ENCODE results near the gene CNTN3. TPM values are rescaled to one million over a fixed set of nuclear protein-coding genes. Genes with fewer than 3 reads are reported as not detected.

Gene CNTN3
- total and polyA plus RNA-seq, 9 donors, result 0.68 to 12.6 (median 2.2) TPM

DNA sequence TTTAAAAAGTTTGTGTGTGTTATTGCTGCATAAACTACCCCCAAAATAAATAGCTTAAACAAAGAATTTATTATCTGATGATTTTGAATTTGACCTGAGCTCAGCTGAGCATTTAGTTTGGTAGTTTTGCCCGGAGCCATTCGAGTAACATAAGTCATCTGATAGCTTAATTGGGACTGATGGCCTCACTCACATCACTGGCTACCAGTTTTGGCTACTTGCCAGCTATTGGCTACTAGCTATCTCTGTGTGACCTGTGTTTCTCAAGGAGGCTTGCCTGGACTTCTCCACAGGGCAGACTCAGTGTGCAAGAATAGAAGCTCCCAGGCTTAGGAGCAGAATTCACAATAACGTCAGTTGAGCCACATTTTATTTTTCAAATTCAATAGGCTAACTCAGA is 9.0 kb downstream of the CNTN3 start:
- H3K4me3 ChIP-seq, result no peak overlapping the region
- no peaks in the 10 kb centered on the region for H3K4me1 ChIP-seq (ENCODE audit: insufficient read depth)
- H3K27ac ChIP-seq, result no peak overlapping the region
- TF ChIP-seq POLR2A (IDR thresholded peaks at IDR 0.05) (no peak), EP300 (IDR thresholded peaks at IDR 0.05) (no peak)
- TF ChIP-seq, protein P1, sequence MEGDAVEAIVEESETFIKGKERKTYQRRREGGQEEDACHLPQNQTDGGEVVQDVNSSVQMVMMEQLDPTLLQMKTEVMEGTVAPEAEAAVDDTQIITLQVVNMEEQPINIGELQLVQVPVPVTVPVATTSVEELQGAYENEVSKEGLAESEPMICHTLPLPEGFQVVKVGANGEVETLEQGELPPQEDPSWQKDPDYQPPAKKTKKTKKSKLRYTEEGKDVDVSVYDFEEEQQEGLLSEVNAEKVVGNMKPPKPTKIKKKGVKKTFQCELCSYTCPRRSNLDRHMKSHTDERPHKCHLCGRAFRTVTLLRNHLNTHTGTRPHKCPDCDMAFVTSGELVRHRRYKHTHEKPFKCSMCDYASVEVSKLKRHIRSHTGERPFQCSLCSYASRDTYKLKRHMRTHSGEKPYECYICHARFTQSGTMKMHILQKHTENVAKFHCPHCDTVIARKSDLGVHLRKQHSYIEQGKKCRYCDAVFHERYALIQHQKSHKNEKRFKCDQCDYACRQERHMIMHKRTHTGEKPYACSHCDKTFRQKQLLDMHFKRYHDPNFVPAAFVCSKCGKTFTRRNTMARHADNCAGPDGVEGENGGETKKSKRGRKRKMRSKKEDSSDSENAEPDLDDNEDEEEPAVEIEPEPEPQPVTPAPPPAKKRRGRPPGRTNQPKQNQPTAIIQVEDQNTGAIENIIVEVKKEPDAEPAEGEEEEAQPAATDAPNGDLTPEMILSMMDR (IDR thresholded peaks at IDR 0.05), result no peak
- H3K9me3 ChIP-seq, result no peaks in the 10 kb centered on the region
- no peaks in the 10 kb centered on the region for H3K36me3 ChIP-seq
- H3K27me3 ChIP-seq, result no peaks in the 10 kb centered on the region
- intact Hi-C loops (cut with DNase I), result no loop called here
- 86 to 90% (median 86%) methylated on average over 3 of the region's 3 CpGs for WGBS, 3 donors
- DNase-seq, result no peak

DNA sequence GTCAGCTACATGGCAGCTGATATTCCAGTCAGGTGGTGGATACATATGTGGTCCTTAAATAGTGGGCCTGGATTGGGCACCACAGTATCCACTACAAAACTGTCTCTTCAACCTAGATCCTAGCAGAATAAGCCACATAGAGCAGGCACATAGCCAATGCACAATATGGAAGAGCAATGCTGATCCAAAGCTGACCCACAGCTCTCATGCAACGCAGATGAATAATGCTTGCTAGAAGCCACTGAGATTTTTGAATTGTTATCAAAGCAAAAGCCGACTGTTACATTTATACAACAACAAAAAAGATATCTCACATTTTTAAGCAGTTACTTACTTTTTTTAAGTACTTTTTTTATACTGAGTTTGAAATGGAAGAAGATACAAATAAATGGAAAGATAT is 11.2 kb downstream of the CNTN3 start:
- TF ChIP-seq, protein P1 (IDR thresholded peaks at IDR 0.05), result no peak
- TF ChIP-seq EP300 (IDR thresholded peaks at IDR 0.05), result no peak
- no peak for TF ChIP-seq POLR2A (IDR thresholded peaks at IDR 0.05)
- no peak overlapping the region for H3K27ac ChIP-seq
- no peaks in the 10 kb centered on the region for H3K4me1 ChIP-seq (ENCODE audit: insufficient read depth)
- H3K9me3 ChIP-seq, result no peaks in the 10 kb centered on the region
- intact Hi-C loops (cut with DNase I), result no loop called here
- no peaks in the 10 kb centered on the region for H3K27me3 ChIP-seq
- H3K36me3 ChIP-seq, result no peaks in the 10 kb centered on the region
- DNase-seq, result no peak
- no peak overlapping the region for H3K4me3 ChIP-seq
- 17 to 55% (median 20%) methylated on average over 2 of the region's 2 CpGs for WGBS, 3 donors

DNA sequence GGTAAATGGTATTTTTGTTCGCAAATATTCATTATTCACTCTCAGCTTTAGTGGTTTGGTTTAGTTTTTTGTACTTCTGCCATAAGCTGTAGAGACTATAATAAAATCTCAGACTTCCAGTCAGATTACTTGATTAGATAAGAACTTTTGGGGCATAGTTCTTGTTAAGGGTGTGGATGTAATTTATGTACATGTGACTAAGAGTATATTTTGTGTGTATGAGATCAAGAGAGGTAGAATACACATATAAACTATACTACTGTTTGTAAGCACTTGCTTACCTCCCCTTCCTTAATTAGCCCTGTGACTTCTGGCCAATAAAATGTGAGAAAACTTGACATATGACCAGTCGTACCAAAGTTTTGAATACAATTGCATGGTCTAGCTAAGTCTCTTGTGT is 12.0 kb downstream of the CNTN3 start:
- TF ChIP-seq, protein P1 (IDR thresholded peaks at IDR 0.05), result no peak
- TF ChIP-seq EP300 (IDR thresholded peaks at IDR 0.05) (no peak), POLR2A (IDR thresholded peaks at IDR 0.05) (no peak)
- intact Hi-C loops (cut with DNase I), result no loop called here
- 85 to 91% (median 90%) methylated on average over 2 of the region's 2 CpGs for WGBS, 3 donors
- no peaks in the 10 kb centered on the region for H3K27me3 ChIP-seq
- no peak overlapping the region for H3K27ac ChIP-seq
- H3K4me3 ChIP-seq, result no peak overlapping the region
- H3K9me3 ChIP-seq, result no peaks in the 10 kb centered on the region
- H3K4me1 ChIP-seq (ENCODE audit: insufficient read depth), result no peaks in the 10 kb centered on the region
- no peak for DNase-seq
- H3K36me3 ChIP-seq, result no peaks in the 10 kb centered on the region

DNA sequence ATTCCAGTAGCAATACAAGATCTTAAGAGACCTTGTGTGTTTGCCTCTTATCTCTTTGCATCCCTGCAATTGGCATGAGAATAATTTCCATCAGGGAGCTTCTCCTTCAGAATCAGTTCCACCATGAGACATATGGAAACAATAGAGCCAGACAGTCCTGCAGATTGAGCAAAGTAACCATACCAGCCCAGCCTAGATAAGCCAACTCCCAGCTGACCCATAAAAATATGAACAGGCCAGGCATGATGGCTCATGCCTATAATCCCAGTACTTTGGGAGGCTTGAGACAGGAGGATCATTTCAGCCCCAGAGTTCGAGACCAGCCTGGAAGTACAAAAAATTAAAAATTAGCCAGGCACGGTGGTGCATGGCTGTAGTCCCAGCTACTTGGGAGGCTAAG is 12.7 kb downstream of the CNTN3 start:
- H3K27ac ChIP-seq, result no peak overlapping the region
- no peaks in the 10 kb centered on the region for H3K9me3 ChIP-seq
- no peaks in the 10 kb centered on the region for H3K27me3 ChIP-seq
- no peak for TF ChIP-seq EP300 (IDR thresholded peaks at IDR 0.05)
- TF ChIP-seq, protein P1 (IDR thresholded peaks at IDR 0.05), result no peak
- TF ChIP-seq POLR2A (IDR thresholded peaks at IDR 0.05), result no peak
- no peak overlapping the region for H3K4me3 ChIP-seq
- intact Hi-C loops (cut with DNase I), result no loop called here
- H3K4me1 ChIP-seq (ENCODE audit: insufficient read depth), result no peaks in the 10 kb centered on the region
- H3K36me3 ChIP-seq, result no peaks in the 10 kb centered on the region
- DNase-seq, result no peak
- WGBS, 3 donors, result 88 to 100% (median 95%) methylated on average over 2 of the region's 2 CpGs

DNA sequence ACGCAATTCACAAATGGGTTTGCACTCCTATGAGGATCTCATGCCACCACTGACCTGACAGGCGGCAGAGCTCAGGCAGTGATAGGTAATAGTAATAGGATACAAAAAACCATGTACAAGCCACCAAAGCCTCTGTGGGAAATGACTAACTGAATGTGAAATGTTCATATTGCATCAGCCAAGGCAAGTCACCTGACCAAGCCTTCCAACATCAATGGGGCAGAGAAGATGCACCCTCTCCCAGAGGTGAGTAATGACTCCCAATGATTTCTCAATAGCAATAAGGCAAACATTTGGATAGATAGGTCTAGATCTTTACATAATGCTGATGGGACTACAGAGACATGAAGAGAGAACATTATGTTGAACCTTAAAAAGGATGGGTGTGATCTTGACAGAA is 14.9 kb downstream of the CNTN3 start:
- H3K27ac ChIP-seq, result no peak overlapping the region
- DNase-seq, result no peak
- WGBS, 3 donors, result 96 to 98% (median 98%) methylated on average over 2 of the region's 2 CpGs
- no peaks in the 10 kb centered on the region for H3K4me1 ChIP-seq (ENCODE audit: insufficient read depth)
- intact Hi-C loops (cut with DNase I), result no loop called here
- H3K27me3 ChIP-seq, result no peaks in the 10 kb centered on the region
- H3K9me3 ChIP-seq, result no peaks in the 10 kb centered on the region
- no peak overlapping the region for H3K4me3 ChIP-seq
- no peaks in the 10 kb centered on the region for H3K36me3 ChIP-seq
- no peak for TF ChIP-seq EP300 (IDR thresholded peaks at IDR 0.05)
- TF ChIP-seq, protein P1 (IDR thresholded peaks at IDR 0.05), result no peak
- TF ChIP-seq POLR2A (IDR thresholded peaks at IDR 0.05), result no peak
